Liver (tissue), 9 donors: ENCODE measurements around the gene NET1. TPM values are rescaled to one million over a fixed set of nuclear protein-coding genes. Genes with fewer than 3 reads are reported as not detected.

Experiments
- DNase-seq: peaks from one replicate; pipeline ENCODE4 v3.0.0-alpha.2; 2017; ENCODE audit warnings: low spot score
- H3K27ac ChIP-seq, 2 donors: one replicate each; pipeline ENCODE4 v1.7.0; 2013; ENCODE audit warnings: inconsistent platforms in 2 of 2, low read length in 2 of 2, control low read depth in 1 of 2, low read depth in 1 of 2, mild to moderate bottlenecking in 1 of 2
- H3K27me3 ChIP-seq, 4 donors: one replicate each; pipeline versions ENCODE4 v1.6.1 to v1.7.0; 2013; ENCODE audit warnings: low read length in 3 of 4, inconsistent platforms in 1 of 4, mild to moderate bottlenecking in 1 of 4, moderate library complexity in 1 of 4; ENCODE audit not compliant: control insufficient read depth in 4 of 4, insufficient read depth in 4 of 4
- H3K36me3 ChIP-seq, 4 donors: one replicate each; pipeline versions ENCODE4 v1.6.1 to v1.7.0; 2013; ENCODE audit warnings: low read length in 3 of 4, mild to moderate bottlenecking in 3 of 4, low read depth in 1 of 4, moderate library complexity in 1 of 4; ENCODE audit not compliant: control insufficient read depth in 4 of 4, insufficient read depth in 3 of 4
- H3K4me1 ChIP-seq, 4 donors: one replicate each; pipeline versions ENCODE4 v1.6.1 to v1.7.0; 2013; ENCODE audit warnings: low read length in 3 of 4, mild to moderate bottlenecking in 3 of 4, moderate library complexity in 1 of 4; ENCODE audit not compliant: control insufficient read depth in 4 of 4, insufficient read depth in 4 of 4
- H3K4me3 ChIP-seq, 3 donors: one replicate each; pipeline versions ENCODE4 v1.6.1 to v1.7.0; 2013; ENCODE audit warnings: low read length in 3 of 3, control low read depth in 1 of 3, low read depth in 1 of 3, mild to moderate bottlenecking in 1 of 3
- H3K9ac ChIP-seq, 2 donors: one replicate each; pipeline ENCODE4 v1.7.0; 2013; ENCODE audit warnings: low read length in 2 of 2, mild to moderate bottlenecking in 2 of 2, moderate library complexity in 2 of 2, control low read depth in 1 of 2, low read depth in 1 of 2
- H3K9me3 ChIP-seq, 4 donors: one replicate each; pipeline versions ENCODE4 v1.6.1 to v1.7.0; 2013; ENCODE audit warnings: low read length in 3 of 4; ENCODE audit not compliant: control insufficient read depth in 4 of 4
- EGR1 ChIP-seq, 2 donors: IDR thresholded peaks; 2 replicates each; pipeline ENCODE4 v1.6.1; 2016 to 2018; ENCODE audit warnings: antibody characterized with exemption in 2 of 2, low read depth in 2 of 2
- FOXA1 ChIP-seq: IDR thresholded peaks from 2 replicates; pipeline ENCODE4 v1.6.1; 2016; ENCODE audit warnings: antibody characterized with exemption
- FOXA2 ChIP-seq: IDR thresholded peaks from 2 replicates; pipeline ENCODE4 v1.6.1; 2016; ENCODE audit warnings: antibody characterized with exemption
- GABPA ChIP-seq, 2 donors: IDR thresholded peaks in 1 of 2; conservative IDR thresholded peaks in 1 of 2; 2 replicates each; pipeline ENCODE4 v1.6.1; 2016; ENCODE audit warnings: antibody characterized with exemption in 2 of 2, mild to moderate bottlenecking in 1 of 2, moderate library complexity in 1 of 2
- HNF4A ChIP-seq, 2 donors: conservative IDR thresholded peaks; 2 replicates each; pipeline ENCODE4 v1.6.1; 2016; ENCODE audit warnings: antibody characterized with exemption in 2 of 2, mild to moderate bottlenecking in 2 of 2
- HNF4G ChIP-seq: IDR thresholded peaks from 2 replicates; pipeline ENCODE4 v1.6.1; 2016; ENCODE audit warnings: antibody characterized with exemption
- JUND ChIP-seq, 2 donors: IDR thresholded peaks; 2 replicates each; pipeline ENCODE4 v1.6.1; 2016; ENCODE audit warnings: antibody characterized with exemption in 2 of 2
- MAX ChIP-seq: IDR thresholded peaks from 2 replicates; pipeline ENCODE4 v1.6.1; 2016; ENCODE audit warnings: antibody characterized with exemption
- NR2F2 ChIP-seq: IDR thresholded peaks from 2 replicates; pipeline ENCODE4 v1.6.1; 2016; ENCODE audit warnings: antibody characterized with exemption
- RAD21 ChIP-seq, 2 donors: IDR thresholded peaks; 2 replicates each; pipeline ENCODE4 v1.6.1; 2016; ENCODE audit warnings: antibody characterized with exemption in 2 of 2, mild to moderate bottlenecking in 2 of 2
- REST ChIP-seq: IDR thresholded peaks from 2 replicates; pipeline ENCODE4 v1.6.1; 2016; ENCODE audit warnings: antibody characterized with exemption, mild to moderate bottlenecking
- RXRA ChIP-seq, 2 donors: IDR thresholded peaks; 2 replicates each; pipeline ENCODE4 v1.6.1; 2017 to 2018; ENCODE audit warnings: antibody characterized with exemption in 2 of 2, mild to moderate bottlenecking in 1 of 2
- SP1 ChIP-seq: IDR thresholded peaks from 2 replicates; pipeline ENCODE4 v1.6.1; 2018; ENCODE audit warnings: antibody characterized with exemption, mild to moderate bottlenecking
- TAF1 ChIP-seq: conservative IDR thresholded peaks from 2 replicates; pipeline ENCODE4 v1.6.1; 2016; ENCODE audit warnings: antibody characterized with exemption, mild to moderate bottlenecking
- YY1 ChIP-seq: IDR thresholded peaks from 2 replicates; pipeline ENCODE4 v1.6.1; 2016; ENCODE audit warnings: antibody characterized with exemption, mild to moderate bottlenecking
- ZBTB33 ChIP-seq: IDR thresholded peaks from 2 replicates; pipeline ENCODE4 v1.6.1; 2016; ENCODE audit warnings: antibody characterized with exemption
- WGBS: extraction: QIAGEN DNeasy Blood & Tissue Kit; methylation state at CpG from one replicate; pipeline ENCODE4 v1.1.7; 2013; 5-methylcytosine and 5-hydroxymethylcytosine counted together
- polyA plus RNA-seq, 2 donors: library from polyadenylated mRNA; stranded (reverse) in 1 of 2; unstranded in 1 of 2; fragments of 200-250 nt in 1 of 2; fragments of >200 nt in 1 of 2; fragmentation: Nextera tagmentation in 1 of 2; extraction: Ambion mirVana in 1 of 2; gene quantifications; one replicate each; pipeline versions ENCODE4 v1.2.1 to v1.2.3, GENCODE V29; 2013 to 2015
- total RNA-seq, 2 donors: library from RNA; depleted of rRNA; stranded (reverse); fragments of >200 nt; gene quantifications; one replicate each; pipeline ENCODE4 v1.2.3, GENCODE V29; 2014
- TF ChIP-seq, protein P1 (sequence below): fragments of 150-350 bp; IDR thresholded peaks from 2 replicates; pipeline ENCODE4 v1.5.1; 2017; ENCODE audit warnings: improper control_type of control experiment, low read depth, low read length; ENCODE audit not compliant: missing input control
- TF ChIP-seq, protein P2 (sequence below): IDR thresholded peaks from 2 replicates; pipeline ENCODE4 v1.6.1; 2016; ENCODE audit warnings: antibody characterized with exemption
- donor health status: healthy.
- donor health status: healthy.
- donor health status: healthy.
- donor health status: healthy.
- donor health status: healthy.

NET1 gene
- total and polyA plus RNA-seq, 4 donors, result 16.2 to 38.6 (median 25.6) TPM

- 93% methylated on average over 25 of the region's 25 CpGs for WGBS
- no peaks in the 10 kb centered on the region for H3K36me3 ChIP-seq
- no peak for TF ChIP-seq HNF4A (conservative IDR thresholded peaks at IDR 0.05)
- no peak for TF ChIP-seq RXRA (IDR thresholded peaks at IDR 0.05)
- TF ChIP-seq HNF4G, result no peak
- no peak for TF ChIP-seq FOXA1
- no peak for TF ChIP-seq RAD21 (IDR thresholded peaks at IDR 0.05)
- TF ChIP-seq, protein P1, sequence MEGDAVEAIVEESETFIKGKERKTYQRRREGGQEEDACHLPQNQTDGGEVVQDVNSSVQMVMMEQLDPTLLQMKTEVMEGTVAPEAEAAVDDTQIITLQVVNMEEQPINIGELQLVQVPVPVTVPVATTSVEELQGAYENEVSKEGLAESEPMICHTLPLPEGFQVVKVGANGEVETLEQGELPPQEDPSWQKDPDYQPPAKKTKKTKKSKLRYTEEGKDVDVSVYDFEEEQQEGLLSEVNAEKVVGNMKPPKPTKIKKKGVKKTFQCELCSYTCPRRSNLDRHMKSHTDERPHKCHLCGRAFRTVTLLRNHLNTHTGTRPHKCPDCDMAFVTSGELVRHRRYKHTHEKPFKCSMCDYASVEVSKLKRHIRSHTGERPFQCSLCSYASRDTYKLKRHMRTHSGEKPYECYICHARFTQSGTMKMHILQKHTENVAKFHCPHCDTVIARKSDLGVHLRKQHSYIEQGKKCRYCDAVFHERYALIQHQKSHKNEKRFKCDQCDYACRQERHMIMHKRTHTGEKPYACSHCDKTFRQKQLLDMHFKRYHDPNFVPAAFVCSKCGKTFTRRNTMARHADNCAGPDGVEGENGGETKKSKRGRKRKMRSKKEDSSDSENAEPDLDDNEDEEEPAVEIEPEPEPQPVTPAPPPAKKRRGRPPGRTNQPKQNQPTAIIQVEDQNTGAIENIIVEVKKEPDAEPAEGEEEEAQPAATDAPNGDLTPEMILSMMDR, result no peak
- no peak for TF ChIP-seq ZBTB33
- TF ChIP-seq SP1, result no peak
- TF ChIP-seq, protein P2, sequence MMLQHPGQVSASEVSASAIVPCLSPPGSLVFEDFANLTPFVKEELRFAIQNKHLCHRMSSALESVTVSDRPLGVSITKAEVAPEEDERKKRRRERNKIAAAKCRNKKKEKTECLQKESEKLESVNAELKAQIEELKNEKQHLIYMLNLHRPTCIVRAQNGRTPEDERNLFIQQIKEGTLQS, result no peak
- TF ChIP-seq GABPA (IDR thresholded peaks at IDR 0.05 in 1 of 2, conservative IDR thresholded peaks at IDR 0.05 in 1 of 2), result no peak
- no peak for TF ChIP-seq NR2F2
- no peak for TF ChIP-seq REST
- TF ChIP-seq FOXA2, result no peak
- TF ChIP-seq TAF1, result no peak
- TF ChIP-seq JUND (IDR thresholded peaks at IDR 0.05), result no peak
- TF ChIP-seq YY1, result no peak
- no peak for TF ChIP-seq EGR1 (IDR thresholded peaks at IDR 0.05; ENCODE audit: low read depth in 2 of 2)
- no peak for TF ChIP-seq MAX
- H3K9me3 ChIP-seq, result peaks cover 0 to 3% (median 0%) of the 10 kb centered on the region in 4 donors
- no peak overlapping the region for H3K27ac ChIP-seq
- H3K27me3 ChIP-seq, result no peaks in the 10 kb centered on the region
- H3K4me1 ChIP-seq, result peaks cover 0 to 10% (median 8%) of the 10 kb centered on the region in 4 donors
- no peak overlapping the region for H3K9ac ChIP-seq
- no peak overlapping the region for H3K4me3 ChIP-seq
- DNase-seq, result no peak
These were observed 84.2 kb downstream of the NET1 start for GRCh38 chr10:5496261-5497250.
